PFSK-1 (cell line): ENCODE data around the gene OR2T35.

Source experiments
- FOXP2 ChIP-seq: optimal IDR thresholded peaks from 2 replicates; pipeline ENCODE3; 2011; ENCODE audit warnings: borderline replicate concordance, control low read depth, inconsistent platforms; ENCODE audit not compliant: insufficient read depth; ENCODE audit errors: extremely low read length, extremely low read depth
- SIN3A ChIP-seq: IDR thresholded peaks from 2 replicates; pipeline ENCODE4 v1.6.1; 2012; ENCODE audit warnings: mild to moderate bottlenecking, low read length, moderate library complexity, borderline replicate concordance; ENCODE audit not compliant: insufficient read depth

- TF ChIP-seq SIN3A, result no peak
- TF ChIP-seq FOXP2, result no peak
These were observed 55.0 kb downstream of the OR2T35 start for GRCh38 chr1:248590055-248590454.
